Measurements from ENCODE around the gene SQSTM1.
A peak's percentile ranks its signal among the peaks of the same experiment; 100 is the strongest.

SQSTM1 gene

DNA sequence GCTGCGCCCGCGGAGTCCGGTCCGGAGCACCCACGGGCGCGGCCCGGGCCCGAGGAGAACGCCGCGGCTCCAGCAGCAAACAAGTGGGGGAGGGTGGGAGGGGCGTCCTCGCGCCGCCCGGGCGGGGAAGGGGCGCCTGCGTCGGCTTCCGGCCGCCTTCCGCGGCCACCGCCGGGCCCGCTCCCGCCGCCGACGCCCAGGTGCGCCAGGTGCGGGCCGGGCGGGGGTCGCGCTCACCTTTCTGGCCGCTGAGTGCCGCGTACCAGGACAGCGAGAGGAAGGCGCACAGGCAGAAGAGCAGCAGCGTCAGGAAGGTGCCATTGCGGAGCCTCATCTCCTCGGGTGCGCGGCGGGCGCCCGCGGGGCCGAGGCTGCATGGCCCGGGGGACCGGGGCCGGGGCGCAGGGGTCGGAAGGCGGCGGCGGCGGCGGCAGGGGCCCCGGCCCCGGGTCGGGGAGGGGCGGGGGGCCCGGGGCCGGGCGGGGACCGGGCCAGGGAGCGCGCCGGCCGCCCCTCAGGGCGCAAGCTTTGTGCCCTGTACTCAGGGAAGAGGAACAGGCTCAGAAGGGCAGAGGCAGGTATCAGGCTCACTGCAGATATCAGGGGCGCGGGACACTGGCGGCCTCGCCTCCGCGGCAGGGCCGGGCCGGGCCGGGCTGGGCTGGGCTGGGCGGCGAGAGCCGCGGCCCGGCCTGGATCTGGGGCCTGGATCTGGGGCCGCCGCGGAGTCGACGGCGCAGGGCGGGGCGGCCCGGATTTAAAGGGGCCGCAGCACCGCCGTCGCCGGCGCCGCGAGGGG is 14.3 kb upstream of the SQSTM1 start, which contains the start of gene MGAT4B:
TSS of gene MGAT4B (minus strand) at position 617 of the 799 bp plus-strand sequence. CDS start at position 334, 283 bp downstream.
- peak; percentile 50 for DNase-seq (ENCODE audit: low read depth)

DNA sequence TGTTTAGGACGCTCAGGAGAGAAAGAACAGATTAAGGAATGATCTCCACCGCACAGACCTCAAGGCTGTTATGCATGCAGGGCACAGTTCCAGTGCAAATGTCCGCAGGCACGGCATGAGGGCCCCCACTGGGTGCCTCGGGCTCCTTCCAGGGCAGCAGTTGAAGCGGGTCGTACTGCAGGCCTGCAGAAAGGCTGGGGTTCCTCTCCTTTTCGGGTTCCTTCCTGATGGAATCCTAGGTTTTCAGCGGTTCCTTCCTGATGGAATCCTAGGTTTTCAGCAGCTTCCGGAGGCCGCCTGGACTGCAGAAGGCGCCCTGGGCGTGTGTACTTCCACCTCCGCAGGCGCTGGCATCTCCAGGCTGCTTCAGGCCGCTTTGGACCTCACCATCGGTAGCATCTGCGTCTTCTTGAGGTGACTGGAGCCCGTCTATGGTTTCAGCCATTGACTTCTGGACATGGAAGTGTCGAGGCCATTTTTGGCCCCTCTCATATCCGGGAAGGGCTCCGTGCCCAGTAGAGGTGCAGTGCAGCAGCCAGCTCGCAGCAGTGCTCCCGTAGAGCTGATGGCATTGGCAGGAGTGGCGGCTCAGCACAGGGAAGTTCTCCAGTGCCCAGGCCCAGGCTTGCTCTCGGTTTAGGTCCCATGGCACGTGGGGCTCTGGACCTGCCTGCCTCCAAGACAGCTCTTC is 8.4 kb upstream of the SQSTM1 start:
- DNase-seq (ENCODE audit: low read depth): no peak

DNA sequence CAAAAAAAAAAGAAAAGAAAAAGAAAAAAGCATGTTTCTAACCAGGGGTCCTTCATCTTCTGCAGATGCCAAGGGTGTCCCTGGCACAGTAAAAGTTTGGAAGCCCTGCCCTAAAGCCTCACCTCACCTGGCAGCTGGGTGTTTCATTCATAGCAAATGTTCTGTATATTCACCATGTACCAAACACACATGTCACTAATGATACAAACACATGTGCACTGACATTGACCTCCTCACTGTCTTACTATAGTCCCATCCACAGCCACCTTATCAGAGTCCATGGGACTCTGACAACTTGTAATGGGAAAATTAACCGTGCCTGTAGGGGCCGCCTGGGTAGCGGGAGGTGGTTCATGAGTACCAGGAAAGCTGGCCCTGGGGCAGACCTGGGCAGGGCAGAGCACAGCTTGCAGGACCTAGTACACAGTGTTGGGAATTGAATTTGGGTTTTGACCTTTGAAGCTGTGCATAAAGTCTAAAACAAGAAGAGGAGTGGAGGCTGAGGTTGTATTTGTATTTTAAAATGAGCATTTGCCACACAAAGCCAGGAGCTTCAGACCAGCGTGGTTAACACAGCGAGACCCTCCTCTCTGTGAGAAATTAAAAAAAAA is 7.6 kb upstream of the SQSTM1 start:
- no peak for DNase-seq (ENCODE audit: low read depth)

- DNase-seq (ENCODE audit: low read depth): no peak
Measured at GRCh38 chr5:179814090-179814489, 6.6 kb upstream of the SQSTM1 start.

- no peak for DNase-seq (ENCODE audit: low read depth)
Measured at GRCh38 chr5:179815491-179816249, 5.0 kb upstream of the SQSTM1 start.

DNA sequence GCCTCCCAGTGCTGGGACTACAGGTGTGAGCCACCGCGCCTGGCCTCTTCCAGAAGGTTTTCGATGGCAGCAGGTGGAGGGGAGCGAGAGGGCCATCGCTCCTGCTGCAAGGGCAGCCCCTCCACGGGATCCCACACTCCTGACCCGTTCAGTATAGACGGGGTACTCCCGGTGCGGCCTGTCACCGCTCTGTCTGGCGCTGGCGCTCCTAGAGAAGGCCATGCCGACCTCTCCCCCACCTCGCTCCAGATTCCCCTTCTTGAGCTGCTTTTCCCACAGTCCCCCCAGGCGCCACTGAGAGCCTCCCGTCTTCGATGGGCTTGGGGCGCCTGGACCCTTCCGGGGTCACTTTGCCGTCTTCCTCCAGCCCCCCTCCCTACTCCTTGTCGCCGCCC is 4.3 kb upstream of the SQSTM1 start:
- no peak for DNase-seq (ENCODE audit: low read depth)

DNA sequence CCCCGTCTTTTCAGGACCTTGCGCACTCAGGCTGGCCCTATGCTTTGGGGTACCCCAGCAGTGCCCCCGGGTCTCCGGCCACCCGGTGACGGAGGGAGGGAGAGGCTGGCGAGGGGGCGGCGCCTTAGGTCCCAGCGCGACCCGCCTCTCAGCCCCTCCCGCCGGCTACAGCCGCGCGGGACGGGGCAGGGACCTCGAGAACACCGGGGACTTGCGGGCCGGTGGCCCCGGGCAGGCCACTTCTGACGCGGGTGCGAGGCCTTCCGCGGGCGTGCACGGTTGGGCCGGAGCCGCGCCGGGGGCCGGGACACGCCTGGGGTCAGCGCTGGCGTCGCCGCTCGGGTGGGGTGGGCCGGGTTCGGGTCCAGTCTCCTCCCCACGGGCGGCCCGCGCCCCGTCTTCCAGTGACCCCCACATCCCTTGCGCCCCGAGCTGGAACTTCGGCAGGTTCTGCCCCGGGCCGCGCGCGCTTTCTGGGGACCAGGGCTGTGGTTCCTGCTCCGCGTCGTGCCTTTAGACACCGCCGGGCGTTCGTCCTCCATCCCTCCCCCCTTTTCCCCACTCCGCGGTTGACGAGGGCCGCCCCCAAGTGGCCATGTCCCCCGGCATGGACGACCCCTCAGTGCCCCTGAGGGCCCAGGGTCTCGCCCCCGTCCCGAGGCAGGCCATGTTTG is 3.8 kb upstream of the SQSTM1 start:
- DNase-seq (ENCODE audit: low read depth): no peak

GRCh38 chr5:179817470-179817840 is 3.2 kb upstream of the SQSTM1 start:
- no peak for DNase-seq (ENCODE audit: low read depth)

DNA sequence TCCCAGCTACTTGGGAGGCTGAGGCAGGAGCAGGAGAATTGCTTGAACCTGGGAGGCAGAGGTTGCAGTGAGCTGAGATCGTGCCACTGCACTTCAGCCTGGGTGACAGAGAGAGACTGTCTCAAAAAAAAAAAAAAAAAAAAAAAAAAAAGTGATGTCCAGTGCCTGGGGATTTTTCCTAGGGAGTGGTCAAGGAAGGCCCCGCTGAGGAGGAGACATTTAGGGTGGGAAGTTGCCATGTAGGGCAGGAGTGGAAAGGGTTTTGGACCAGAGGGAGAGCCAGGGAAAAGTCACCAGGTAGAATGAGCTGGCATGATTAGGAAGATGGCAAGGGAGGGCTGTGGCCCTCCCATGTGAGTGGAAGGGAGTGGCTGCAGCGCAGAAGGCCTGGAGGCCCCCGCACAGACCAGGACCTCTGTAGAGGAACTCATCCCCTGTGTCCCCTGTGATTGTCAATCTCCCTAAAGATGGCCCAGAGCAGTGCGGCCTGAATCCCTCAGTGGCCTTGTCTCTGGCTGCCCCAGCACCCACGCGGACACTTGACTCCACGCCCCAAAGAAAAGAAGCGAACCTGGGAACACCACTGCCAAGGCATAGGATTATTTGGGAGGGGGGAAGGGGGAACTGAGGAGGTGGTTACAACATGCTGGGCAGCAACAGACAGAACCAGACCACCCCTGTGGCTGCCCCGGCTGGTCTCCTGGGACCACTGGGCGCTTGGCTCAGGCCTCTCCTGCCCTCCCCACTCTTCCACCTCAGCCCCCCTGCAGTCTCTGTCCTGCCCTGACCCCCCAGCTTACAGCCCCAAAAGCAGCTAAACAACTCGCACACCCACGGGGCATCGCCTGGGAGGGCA is 2.6 kb upstream of the SQSTM1 start:
- no peak for DNase-seq (ENCODE audit: low read depth)

- peak; percentile 73 for DNase-seq (ENCODE audit: low read depth)
Measured at GRCh38 chr5:179818746-179819295, 1.9 kb upstream of the SQSTM1 start.

DNA sequence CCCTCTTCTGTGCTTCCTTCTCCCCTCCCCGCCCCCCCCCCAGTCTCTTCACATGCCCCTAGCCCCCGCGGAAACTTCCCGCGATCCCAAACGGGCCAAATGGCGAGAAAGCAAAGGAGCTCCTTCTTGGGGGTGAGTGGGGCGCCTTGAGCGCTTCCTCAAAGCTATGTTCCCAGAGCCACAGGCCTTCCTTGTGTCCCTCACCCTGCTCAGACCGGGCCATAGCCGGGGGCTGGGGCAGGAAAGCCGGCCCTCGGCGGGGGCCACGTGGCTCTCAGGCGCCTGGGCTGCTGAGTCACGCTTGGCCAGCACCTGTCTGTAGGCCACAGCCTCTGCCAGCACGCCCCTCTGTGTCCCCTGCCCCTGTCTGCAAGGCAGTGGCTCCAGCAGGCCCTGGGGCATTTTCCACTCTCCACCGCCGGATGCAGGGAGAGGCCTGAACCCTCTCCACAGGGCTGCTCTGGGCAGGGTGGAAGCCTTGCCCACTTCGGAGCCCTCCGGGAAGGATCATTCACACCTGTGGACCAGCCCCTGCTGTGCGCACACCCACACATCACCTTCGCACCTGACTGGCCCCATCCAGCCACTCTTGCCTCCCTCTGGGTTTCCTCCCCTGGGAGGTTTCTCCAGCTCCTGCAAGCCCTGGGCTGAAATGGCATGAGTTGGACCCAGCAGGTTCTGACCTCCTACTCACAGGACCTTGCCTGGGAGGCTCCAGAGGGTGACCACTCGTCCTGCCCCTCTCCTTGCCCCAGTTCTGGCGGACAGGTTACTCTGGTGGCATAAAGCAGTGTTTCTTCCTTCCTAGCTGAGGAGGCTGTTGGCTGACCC is 1.2 kb upstream of the SQSTM1 start:
- DNase-seq (ENCODE audit: low read depth): no peak

- DNase-seq (ENCODE audit: low read depth): no peak
Measured at GRCh38 chr5:179820127-179820482, 600 bp upstream of the SQSTM1 start.

DNA sequence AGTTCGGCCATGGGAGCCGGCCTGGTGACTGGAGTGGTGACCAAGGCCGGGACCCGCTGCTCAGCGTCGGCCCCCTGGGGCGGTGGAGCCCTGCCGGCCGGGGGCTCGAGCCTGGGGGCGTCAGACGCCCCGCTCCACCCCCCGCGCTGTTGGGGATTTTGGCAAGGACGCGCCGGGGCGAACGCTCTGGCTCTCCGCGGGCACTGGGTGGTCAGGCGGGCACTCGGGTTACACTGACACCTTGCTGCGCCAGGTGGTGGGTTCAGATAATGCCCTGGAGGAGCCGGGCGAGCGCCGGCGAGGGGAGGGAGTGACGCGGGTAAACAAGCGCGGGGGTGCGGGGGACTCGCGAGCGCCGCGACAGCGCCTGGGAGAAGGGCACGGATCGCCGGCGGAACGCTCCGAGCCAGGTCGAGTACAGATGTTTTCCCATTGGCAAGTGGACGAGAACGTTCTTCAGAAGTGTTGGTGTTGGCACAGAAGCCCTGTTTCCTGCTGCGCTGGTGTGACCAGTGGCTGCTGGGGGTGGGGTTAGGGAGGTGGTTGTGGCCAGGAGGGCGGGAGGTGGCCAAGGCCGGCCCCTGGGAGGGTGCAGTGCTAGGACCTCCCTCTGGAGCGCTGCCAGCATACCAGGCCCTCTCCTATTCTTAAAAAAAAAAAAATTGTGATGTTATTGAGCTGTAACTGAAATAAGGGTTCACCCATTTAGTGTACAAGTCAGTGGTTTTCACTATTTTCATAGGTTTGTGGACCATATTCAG is 773 bp downstream of the SQSTM1 start:
- DNase-seq (ENCODE audit: low read depth): peak; percentile 75

- DNase-seq (ENCODE audit: low read depth): no peak
Measured at GRCh38 chr5:179822059-179822432, 1.3 kb downstream of the SQSTM1 start.

- DNase-seq (ENCODE audit: low read depth): no peak
Measured at GRCh38 chr5:179822444-179822990, 1.8 kb downstream of the SQSTM1 start.

DNA sequence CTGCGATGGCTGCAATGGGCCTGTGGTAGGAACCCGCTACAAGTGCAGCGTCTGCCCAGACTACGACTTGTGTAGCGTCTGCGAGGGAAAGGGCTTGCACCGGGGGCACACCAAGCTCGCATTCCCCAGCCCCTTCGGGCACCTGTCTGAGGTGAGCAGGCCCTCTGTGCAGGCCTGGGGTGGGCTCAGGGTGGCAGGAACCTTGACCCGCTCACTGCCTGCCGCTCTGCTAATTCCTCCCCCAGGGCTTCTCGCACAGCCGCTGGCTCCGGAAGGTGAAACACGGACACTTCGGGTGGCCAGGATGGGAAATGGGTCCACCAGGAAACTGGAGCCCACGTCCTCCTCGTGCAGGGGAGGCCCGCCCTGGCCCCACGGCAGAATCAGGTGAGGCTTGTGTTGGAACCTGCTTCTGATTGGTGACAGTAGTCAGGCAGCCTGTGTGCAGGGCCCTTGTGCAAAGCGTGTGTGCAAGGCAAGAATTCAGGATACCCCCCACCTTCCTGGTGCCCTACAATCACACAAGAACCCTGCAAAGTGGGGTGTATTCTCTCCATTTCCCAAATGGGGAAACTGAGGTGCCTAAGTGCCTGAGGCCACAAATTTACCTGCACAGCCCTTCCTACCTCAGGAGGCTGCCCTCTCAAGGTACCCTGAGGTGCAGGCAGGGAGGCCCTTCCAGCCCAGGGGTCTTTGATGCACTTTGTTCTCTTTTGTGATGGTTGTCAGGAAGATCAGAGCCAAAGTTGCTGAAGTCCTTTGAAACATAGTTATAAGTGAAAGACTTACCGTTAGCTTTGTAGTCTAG is 3.4 kb downstream of the SQSTM1 start:
- DNase-seq (ENCODE audit: low read depth): no peak

DNA sequence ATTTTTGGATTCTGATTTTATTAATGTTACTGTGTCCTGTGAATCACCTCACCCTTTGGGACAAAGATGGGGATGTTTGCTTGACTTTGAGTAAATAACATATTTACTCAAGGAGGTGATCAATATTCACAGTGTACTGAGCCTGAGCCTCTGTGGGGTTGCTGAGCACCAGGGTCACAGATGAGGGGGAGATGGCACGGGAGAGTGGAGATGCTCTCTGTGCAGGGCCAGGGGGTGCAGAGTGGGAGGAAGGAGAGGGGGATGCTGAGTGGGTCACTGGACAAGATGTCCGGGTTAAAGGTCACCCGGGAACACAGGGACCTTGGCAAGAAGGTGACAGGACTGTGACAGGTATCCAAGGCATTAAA is 4.0 kb downstream of the SQSTM1 start:
- no peak for DNase-seq (ENCODE audit: low read depth)

DNA sequence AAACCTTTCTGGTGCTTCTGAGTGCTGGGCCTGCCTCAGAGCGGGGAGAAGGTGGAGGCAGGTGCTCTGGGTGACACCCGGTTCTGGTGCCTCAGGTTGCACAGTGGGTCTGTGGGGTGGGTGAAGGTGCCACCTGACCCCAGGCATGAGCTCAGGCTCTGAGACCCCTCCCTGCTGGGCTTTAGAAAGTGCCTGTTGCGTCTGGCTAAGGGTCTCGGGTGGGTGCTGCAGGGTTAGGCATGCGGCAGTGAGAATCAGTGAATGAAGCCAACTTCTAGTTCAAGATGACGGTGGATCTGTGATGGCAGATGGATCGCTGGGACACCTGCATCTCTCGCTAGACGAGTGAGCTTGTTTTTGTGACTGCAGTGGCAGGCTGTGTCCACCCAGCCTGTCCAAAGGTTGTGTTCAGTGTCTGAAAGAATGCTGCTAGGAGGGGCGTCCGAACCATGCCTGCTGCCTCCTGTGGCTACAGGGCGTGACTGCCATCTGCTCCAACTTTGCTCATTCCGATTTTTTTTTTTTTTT is 5.0 kb downstream of the SQSTM1 start:
- no peak for DNase-seq (ENCODE audit: low read depth)
